SK-N-SH treated with all-trans-retinoic acid at 6 μM for 48 hours (cell line): ENCODE data around the gene NDUFA8.

Source experiments
- TCF4 ChIP-seq: fragments of 250-450 bp; sonication (Bioruptor Pico); IDR thresholded peaks from 2 replicates; pipeline ENCODE4 v1.8.0; 2021; ENCODE audit warnings: mild to moderate bottlenecking, moderate library complexity, borderline replicate concordance
- ZNF8 ChIP-seq: fragments of 450-650 bp; formaldehyde crosslinking; IDR thresholded peaks from 2 replicates; pipeline ENCODE4 v1.5.0; 2020; ENCODE audit warnings: mild to moderate bottlenecking, moderate library complexity

- TF ChIP-seq TCF4, result no peak
- no peak for TF ChIP-seq ZNF8 (CRISPR knock-in tag)
Observed at GRCh38 chr9:122180633-122181032, 21.1 kb upstream of the NDUFA8 start.
